GM23248 (cell line): ENCODE results near the gene BFAR.
"Not testable (repeated sequence)": the region's sequence is repeated elsewhere in the genome, so short reads cannot be mapped to it uniquely, and the experiment has no call there.

Experiments
- EZH2 ChIP-seq: fragments of 200-600 bp; sonication (generic); IDR thresholded peaks from 2 replicates; pipeline ENCODE4 v1.6.1; 2018; ENCODE audit warnings: antibody characterized with exemption, mild to moderate bottlenecking; ENCODE audit not compliant: insufficient read depth, poor library complexity, severe bottlenecking
- EZH2phosphoT487 ChIP-seq: fragments of 200-600 bp; sonication (generic); IDR thresholded peaks from 2 replicates; pipeline ENCODE4 v1.6.1; 2018; ENCODE audit warnings: antibody characterized with exemption, moderate library complexity, mild to moderate bottlenecking, low read depth; ENCODE audit not compliant: insufficient read depth

GRCh38 chr16:14636951-14637240 lies 4.1 kb downstream of the BFAR start:
- not testable (repeated sequence) for TF ChIP-seq EZH2phosphoT487, EZH2
